HepG2 (cell line): Measurements from ENCODE around the gene CACNA1I. TPM values are rescaled to one million over a fixed set of nuclear protein-coding genes. Genes with fewer than 3 reads are reported as not detected.
A peak's percentile ranks its signal among the peaks of the same experiment; 100 is the strongest.

Experiments
- ATAC-seq: fragments of 200-7000 bp; cut with Tn5 transposase; 3 replicates; pipeline ENCODE4 v1.9.1; 2020; ENCODE audit warnings: mild to moderate bottlenecking, moderate library complexity
- BruUV-seq: library from RNA; stranded (reverse); fragments of 400-500 nt; replicated peaks from 2 replicates; lab custom pipeline; 2021; lab: Mats Ljungman, UMichigan
- CTCF ChIA-PET: fragments of 300-600 bp; formaldehyde crosslinking; extraction: SDS; loops from one replicate; lab custom pipeline; 2021; ENCODE audit warnings: low total read pairs, inconsistent platforms, low intra/inter-chr PET ratio; lab: Yijun Ruan, JAX
- POLR2A ChIA-PET: fragments of 350-600 bp; sonication (Branson Sonifier 250); formaldehyde crosslinking; loops from one replicate; lab custom pipeline; 2020; ENCODE audit warnings: antibody characterized with exemption, inconsistent platforms; lab: Yijun Ruan, JAX
- DNase-seq: peaks from one replicate; pipeline ENCODE4 v3.0.0-alpha.2; 2015; ENCODE audit warnings: low spot score
- FAIRE-seq: peaks from 3 replicates; lab custom pipeline; 2011; peaks lifted over from hg19 to GRCh38; lab: Jason Lieb, UNC
- H2AFZ ChIP-seq: one replicate; pipeline ENCODE4 v1.6.1; 2011; ENCODE audit warnings: low read length, inconsistent platforms
- H3K27ac ChIP-seq: fragments of 300-600 bp; 3 replicates; pipeline ENCODE4 v1.8.0; 2011; ENCODE audit warnings: mixed run types, mild to moderate bottlenecking, mixed read lengths, low read length, inconsistent platforms; ENCODE audit not compliant: insufficient read depth; ENCODE audit errors: extremely low read length
- H3K27me3 ChIP-seq, 2 experiments: fragments of 200-600 bp in 1 of 2; 2 replicates in 1 of 2; 3 replicates in 1 of 2; pipeline versions ENCODE4 v1.6.0 to v1.8.0; 2011; ENCODE audit warnings: low read length in 2 of 2, mild to moderate bottlenecking in 2 of 2, moderate library complexity in 2 of 2, inconsistent platforms in 1 of 2; ENCODE audit not compliant: insufficient read depth in 2 of 2, control insufficient read depth in 1 of 2
- H3K36me3 ChIP-seq, 2 experiments: fragments of 200-600 bp in 1 of 2; replicated peaks in 1 of 2; 2 replicates in 1 of 2; 3 replicates in 1 of 2; pipeline versions ENCODE4 v1.5.1 to v1.8.0; 2011; ENCODE audit warnings: low read length in 2 of 2, inconsistent platforms in 1 of 2; ENCODE audit not compliant: insufficient read depth in 2 of 2, control insufficient read depth in 1 of 2
- H3K4me1 ChIP-seq: 2 replicates; pipeline ENCODE4 v1.5.1; 2012; ENCODE audit warnings: low read length, inconsistent platforms; ENCODE audit not compliant: insufficient read depth
- H3K4me2 ChIP-seq: 2 replicates; pipeline ENCODE4 v1.6.0; 2011; ENCODE audit warnings: low read depth, low read length, inconsistent platforms
- H3K4me3 ChIP-seq, 3 experiments: fragments of 200-600 bp in 1 of 3; sonication (generic), shearing (Covaris generic) in 1 of 3; replicated peaks in 1 of 3; 2 replicates each; pipeline ENCODE4 v1.5.1; 2011 to 2016; ENCODE audit warnings: low read length in 3 of 3, inconsistent platforms in 2 of 3, low read depth in 2 of 3, mild to moderate bottlenecking in 2 of 3, control low read depth in 1 of 3, mixed read lengths in 1 of 3; ENCODE audit not compliant: insufficient read depth in 1 of 3
- H3K79me2 ChIP-seq: one replicate; pipeline ENCODE4 v1.6.1; 2011; ENCODE audit warnings: low read length, inconsistent platforms; ENCODE audit not compliant: insufficient read depth
- H3K9ac ChIP-seq: 2 replicates; pipeline ENCODE4 v1.6.0; 2011; ENCODE audit warnings: mild to moderate bottlenecking, low read depth, low read length, inconsistent platforms; ENCODE audit not compliant: insufficient read depth
- H3K9me3 ChIP-seq: 2 replicates; pipeline ENCODE4 v1.5.1; 2012; ENCODE audit warnings: mild to moderate bottlenecking, low read length
- H4K20me1 ChIP-seq: 2 replicates; pipeline ENCODE4 v1.6.0; 2011; ENCODE audit warnings: inconsistent platforms, mild to moderate bottlenecking, low read length, moderate library complexity; ENCODE audit not compliant: insufficient read depth
- ADNP ChIP-seq: sonication (generic); formaldehyde crosslinking; IDR thresholded peaks from 2 replicates; pipeline ENCODE4 v1.4.0; 2020; ENCODE audit warnings: missing genetic modification reagents
- ARHGAP35 ChIP-seq: sonication (generic); formaldehyde crosslinking; IDR thresholded peaks from 2 replicates; pipeline ENCODE4 v1.9.0; 2022; ENCODE audit warnings: mild to moderate bottlenecking, inconsistent platforms, moderate library complexity, missing genetic modification reagents, borderline replicate concordance
- FLYWCH1 ChIP-seq: sonication (generic); formaldehyde crosslinking; IDR thresholded peaks from 2 replicates; pipeline ENCODE4 v1.8.1; 2023; ENCODE audit warnings: mild to moderate bottlenecking, missing genetic modification reagents
- PCBP2 ChIP-seq: fragments of 200-400 bp; formaldehyde crosslinking; optimal IDR thresholded peaks from 2 replicates; pipeline ENCODE3; 2018; ENCODE audit warnings: low read length, low read depth; ENCODE audit not compliant: poor library complexity, severe bottlenecking
- SMYD3 ChIP-seq: sonication (generic); formaldehyde crosslinking; IDR thresholded peaks from 2 replicates; pipeline ENCODE4 v1.8.1; 2023; ENCODE audit warnings: mild to moderate bottlenecking, missing genetic modification reagents
- SP2 ChIP-seq: sonication (generic); formaldehyde crosslinking; IDR thresholded peaks from 2 replicates; pipeline ENCODE4 v1.5.1; 2020; ENCODE audit warnings: mild to moderate bottlenecking, missing genetic modification reagents
- SP4 ChIP-seq: sonication (generic); formaldehyde crosslinking; IDR thresholded peaks from 2 replicates; pipeline ENCODE4 v1.8.1; 2023; ENCODE audit warnings: mild to moderate bottlenecking, missing genetic modification reagents
- TGIF2 ChIP-seq: IDR thresholded peaks from 2 replicates; pipeline ENCODE4 v1.6.1; 2016; ENCODE audit warnings: control low read depth, missing compliant biosample characterization
- ZNF317 ChIP-seq: sonication (generic); formaldehyde crosslinking; IDR thresholded peaks from 2 replicates; pipeline ENCODE4 v1.5.0; 2020; ENCODE audit warnings: mild to moderate bottlenecking, missing genetic modification reagents
- ZNF383 ChIP-seq: sonication (generic); formaldehyde crosslinking; IDR thresholded peaks from 2 replicates; pipeline ENCODE4 v1.4.0; 2020; ENCODE audit warnings: missing genetic modification reagents, mild to moderate bottlenecking, borderline replicate concordance
- ZNF557 ChIP-seq: sonication (generic); formaldehyde crosslinking; IDR thresholded peaks from 2 replicates; pipeline ENCODE4 v1.4.0; 2020; ENCODE audit warnings: missing genetic modification reagents
- ZNF558 ChIP-seq: sonication (generic); formaldehyde crosslinking; IDR thresholded peaks from 2 replicates; pipeline ENCODE4 v1.9.0; 2022; ENCODE audit warnings: mild to moderate bottlenecking, missing genetic modification reagents, borderline replicate concordance
- ZNF629 ChIP-seq: sonication (generic); formaldehyde crosslinking; conservative IDR thresholded peaks from 2 replicates; pipeline ENCODE4 v1.5.0; 2020; ENCODE audit warnings: missing genetic modification reagents
- ZNF768 ChIP-seq: sonication (generic); formaldehyde crosslinking; IDR thresholded peaks from 2 replicates; pipeline ENCODE4 v1.4.0; 2020; ENCODE audit warnings: missing genetic modification reagents
- ZSCAN25 ChIP-seq: sonication (generic); formaldehyde crosslinking; IDR thresholded peaks from 2 replicates; pipeline ENCODE4 v1.8.0; 2022; ENCODE audit warnings: mild to moderate bottlenecking, missing genetic modification reagents
- WGBS: methylation state at CpG from one replicate; pipeline ENCODE4 v1.1.6; 2017; ENCODE audit warnings: low lambda C conversion rate; 5-methylcytosine and 5-hydroxymethylcytosine counted together
- in situ Hi-C: cut with HindIII; loops from 2 replicates; pipeline ENCODE4 v1.10.0; 2017; ENCODE audit warnings: low pct_unique_long_range_greater_than_20kb; ENCODE audit not compliant: extremely low pct_ligation_motif_present
- intact Hi-C: fragments of 100-400 bp; cut with micrococcal nuclease; formaldehyde crosslinking; loops from one replicate; pipeline ENCODE4 v1.10.0; 2022; ENCODE audit not compliant: unreplicated experiment
- polyA plus RNA-seq, 8 experiments: library from polyadenylated mRNA; depleted of rRNA in 3 of 8; stranded (reverse) in 7 of 8; unstranded in 1 of 8; fragments of >200 nt; fragmentation: Illumina TruSeq in 4 of 8; extraction: Trizol in 4 of 8; gene quantifications; 2 replicates each; pipeline versions ENCODE4 v1.2.1 to v1.2.3, GENCODE V29; 2011 to 2016; ENCODE audit warnings: low read depth in 4 of 8, missing spikeins in 1 of 8, mixed read lengths in 1 of 8; ENCODE audit not compliant: insufficient read depth in 1 of 8
- total RNA-seq, 5 experiments: library from RNA; depleted of rRNA; stranded (reverse); fragments of >200 nt; fragmentation: Illumina TruSeq; extraction: Trizol; gene quantifications; 2 replicates each; pipeline ENCODE4 v1.2.3, GENCODE V29; 2016; ENCODE audit warnings: low read depth in 1 of 5
- TF ChIP-seq, protein P1 (sequence below): sonication (generic); formaldehyde crosslinking; IDR thresholded peaks from 2 replicates; pipeline ENCODE4 v1.4.0; 2020; ENCODE audit warnings: mild to moderate bottlenecking, missing genetic modification reagents
- TF ChIP-seq, protein P2 (sequence below): sonication (generic); formaldehyde crosslinking; IDR thresholded peaks from 2 replicates; pipeline ENCODE4 v1.8.0; 2022; ENCODE audit warnings: low read depth, missing genetic modification reagents

The CACNA1I gene
- total and polyA plus RNA-seq, 2 of the 13 experiments (the other 11 are each of a cell fraction or from before 2014, with no cell fraction given) = not detected

DNA sequence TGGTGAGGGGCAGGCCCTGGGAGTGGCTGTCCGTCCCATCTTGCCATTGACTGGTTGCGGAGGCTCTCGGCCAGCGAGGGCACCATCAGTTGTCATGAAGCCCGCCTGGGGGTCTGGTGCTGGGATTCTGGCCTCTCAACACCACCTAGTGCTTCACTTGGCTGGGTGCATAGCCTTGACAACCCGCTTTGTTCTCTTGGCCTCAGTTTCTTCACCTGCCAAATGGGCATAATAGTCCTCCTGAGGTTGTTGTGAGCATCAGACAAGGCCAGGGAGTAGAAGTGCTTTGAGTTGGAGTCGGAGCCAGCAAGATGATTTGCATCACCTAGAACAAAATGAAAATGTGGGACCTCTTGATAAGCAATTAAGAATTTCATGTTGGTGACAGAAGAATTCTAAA is 1.5 kb upstream of the CACNA1I start:
- no peak overlapping the region for H3K27ac ChIP-seq
- no peak overlapping the region for H2AFZ ChIP-seq
- peaks cover 0 to 11% of the 10 kb centered on the region in 2 experiments; a peak in 3 of 5 replicates for H3K27me3 ChIP-seq
- no peak for FAIRE-seq
- CTCF ChIA-PET = no interaction called here
- H3K9me3 ChIP-seq = no peaks in the 10 kb centered on the region
- no peaks in the 10 kb centered on the region for H4K20me1 ChIP-seq
- no peak overlapping the region for H3K4me3 ChIP-seq
- no peaks in the 10 kb centered on the region for H3K36me3 ChIP-seq
- POLR2A ChIA-PET = no interaction called here
- BruUV-seq = no TSS peak
- WGBS = 47% methylated on average over 4 of the region's 7 CpGs
- H3K9ac ChIP-seq = no peak overlapping the region
- intact Hi-C loops = no loop called here
- TF ChIP-seq SP2 (CRISPR knock-in tag) = no peak
- peak; percentile 59 for TF ChIP-seq ZNF629 (CRISPR knock-in tag)
- TF ChIP-seq, all 625 proteins: peak for 1
- DNase-seq = no peak
- Histone ChIP-seq H3K79me2 (no peaks in the 10 kb centered on the region), H3K4me2 (no peak overlapping the region), H3K4me1 (no peaks in the 10 kb centered on the region)
- in situ Hi-C loops = no loop called here
- no peak for ATAC-seq

DNA sequence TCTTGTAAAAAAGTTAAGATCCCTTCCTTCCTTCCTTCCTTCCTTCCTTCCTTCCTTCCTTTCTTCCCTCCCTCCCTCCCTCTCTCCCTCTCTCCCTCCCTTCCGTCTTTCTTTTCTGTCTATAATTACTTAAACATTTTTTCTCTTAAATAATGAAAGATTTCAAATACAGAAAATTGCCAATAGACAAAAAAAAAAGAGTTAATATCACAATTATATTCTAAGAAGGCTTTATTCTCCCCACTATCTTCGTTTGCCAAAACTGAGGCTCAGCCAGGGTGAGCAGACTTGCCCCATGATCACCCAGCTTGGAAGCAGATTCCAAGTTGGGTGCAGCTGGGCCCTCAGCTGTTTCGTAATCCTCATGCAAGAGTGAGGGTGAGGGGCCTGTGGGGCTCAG is 327 bp upstream of the CACNA1I start:
- no peak for FAIRE-seq
- Histone ChIP-seq H3K36me3 (no peaks in the 10 kb centered on the region), H2AFZ (no peak overlapping the region), H3K27ac (no peak overlapping the region), H3K4me3 (no peak overlapping the region), H3K4me2 (no peak overlapping the region), H3K27me3 (peaks cover 3 to 21% of the 10 kb centered on the region in 2 experiments; a peak in 4 of 5 replicates), H3K9ac (no peak overlapping the region), H3K9me3 (no peaks in the 10 kb centered on the region), H3K4me1 (no peaks in the 10 kb centered on the region), H3K79me2 (no peaks in the 10 kb centered on the region), H4K20me1 (no peaks in the 10 kb centered on the region)
- ChIA-PET CTCF (no interaction called here), POLR2A (no interaction called here)
- BruUV-seq = no TSS peak
- TF ChIP-seq SMYD3 (CRISPR knock-in tag) = no peak
- TF ChIP-seq ARHGAP35 (CRISPR knock-in tag) = no peak
- no peak for TF ChIP-seq ZNF557 (CRISPR knock-in tag)
- no peak for TF ChIP-seq ADNP
- TF ChIP-seq, protein P1, sequence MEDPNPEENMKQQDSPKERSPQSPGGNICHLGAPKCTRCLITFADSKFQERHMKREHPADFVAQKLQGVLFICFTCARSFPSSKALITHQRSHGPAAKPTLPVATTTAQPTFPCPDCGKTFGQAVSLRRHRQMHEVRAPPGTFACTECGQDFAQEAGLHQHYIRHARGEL = no peak
- no peak for TF ChIP-seq ZSCAN25 (CRISPR knock-in tag)
- TF ChIP-seq ZNF383 (CRISPR knock-in tag) = no peak
- TF ChIP-seq FLYWCH1 (CRISPR knock-in tag) = no peak
- TF ChIP-seq ZNF317 = no peak
- no peak for TF ChIP-seq PCBP2
- TF ChIP-seq SP4 (CRISPR knock-in tag) = no peak
- TF ChIP-seq ZNF558 (CRISPR knock-in tag) = no peak
- TF ChIP-seq, protein P2, sequence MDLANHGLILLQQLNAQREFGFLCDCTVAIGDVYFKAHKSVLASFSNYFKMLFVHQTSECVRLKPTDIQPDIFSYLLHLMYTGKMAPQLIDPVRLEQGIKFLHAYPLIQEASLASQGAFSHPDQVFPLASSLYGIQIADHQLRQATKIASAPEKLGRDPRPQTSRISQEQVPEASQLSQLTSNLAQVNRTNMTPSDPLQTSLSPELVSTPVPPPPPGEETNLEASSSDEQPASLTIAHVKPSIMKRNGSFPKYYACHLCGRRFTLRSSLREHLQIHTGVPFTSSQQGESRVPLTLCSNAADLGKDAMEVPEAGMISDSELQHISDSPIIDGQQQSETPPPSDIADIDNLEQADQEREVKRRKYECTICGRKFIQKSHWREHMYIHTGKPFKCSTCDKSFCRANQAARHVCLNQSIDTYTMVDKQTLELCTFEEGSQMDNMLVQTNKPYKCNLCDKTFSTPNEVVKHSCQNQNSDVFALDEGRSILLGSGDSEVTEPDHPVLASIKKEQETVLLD = no peak
- TF ChIP-seq TGIF2 (CRISPR knock-in tag) = no peak
- TF ChIP-seq ZNF768 (CRISPR knock-in tag) = no peak
- ATAC-seq = no peak
- DNase-seq = no peak
- in situ Hi-C loops = no loop called here
- intact Hi-C loops = no loop called here
- 1% methylated on average over 3 of the region's 3 CpGs for WGBS
